Spleen (tissue), 7 donors: Measurements from ENCODE around the gene PACS2.

Experiments used
- POLR2A ChIP-seq, 3 donors: fragments of 450-650 bp; IDR thresholded peaks; one replicate each; pipeline ENCODE4 v1.5.1; 2017; ENCODE audit warnings: antibody characterized with exemption in 3 of 3, mild to moderate bottlenecking in 1 of 3
- TF ChIP-seq, protein P1 (sequence below), 11 experiments: fragments of 200-600 bp in 7 of 11; fragments of 450-650 bp in 4 of 11; sonication (generic) in 4 of 11; IDR thresholded peaks in 8 of 11; conservative IDR thresholded peaks in 3 of 11; 1 replicate in 7 of 11; 2 replicates in 4 of 11; pipeline versions ENCODE4 v1.4.0 to v1.8.0; 2016 to 2021; ENCODE audit warnings: antibody characterized with exemption in 11 of 11, inconsistent platforms in 4 of 11, mild to moderate bottlenecking in 1 of 11
- donor health status: DM: no; HTN: no; CAD: no; lungs with moderate emphysema.
- donor health status: DM: no; HTN: no; CAD: no.
- donor health status: DM: no; HTN: no; CAD: no.

GRCh38 chr14:105311838-105312237, 2.7 kb upstream of the PACS2 start:
- TF ChIP-seq, protein P1, sequence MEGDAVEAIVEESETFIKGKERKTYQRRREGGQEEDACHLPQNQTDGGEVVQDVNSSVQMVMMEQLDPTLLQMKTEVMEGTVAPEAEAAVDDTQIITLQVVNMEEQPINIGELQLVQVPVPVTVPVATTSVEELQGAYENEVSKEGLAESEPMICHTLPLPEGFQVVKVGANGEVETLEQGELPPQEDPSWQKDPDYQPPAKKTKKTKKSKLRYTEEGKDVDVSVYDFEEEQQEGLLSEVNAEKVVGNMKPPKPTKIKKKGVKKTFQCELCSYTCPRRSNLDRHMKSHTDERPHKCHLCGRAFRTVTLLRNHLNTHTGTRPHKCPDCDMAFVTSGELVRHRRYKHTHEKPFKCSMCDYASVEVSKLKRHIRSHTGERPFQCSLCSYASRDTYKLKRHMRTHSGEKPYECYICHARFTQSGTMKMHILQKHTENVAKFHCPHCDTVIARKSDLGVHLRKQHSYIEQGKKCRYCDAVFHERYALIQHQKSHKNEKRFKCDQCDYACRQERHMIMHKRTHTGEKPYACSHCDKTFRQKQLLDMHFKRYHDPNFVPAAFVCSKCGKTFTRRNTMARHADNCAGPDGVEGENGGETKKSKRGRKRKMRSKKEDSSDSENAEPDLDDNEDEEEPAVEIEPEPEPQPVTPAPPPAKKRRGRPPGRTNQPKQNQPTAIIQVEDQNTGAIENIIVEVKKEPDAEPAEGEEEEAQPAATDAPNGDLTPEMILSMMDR (IDR thresholded peaks at IDR 0.05 in 8 of 11, conservative IDR thresholded peaks at IDR 0.05 in 3 of 11): no peak
- no peak for TF ChIP-seq POLR2A (IDR thresholded peaks at IDR 0.05)
